Pancreas (tissue), 10 donors: ENCODE data around the gene ZNF586. TPM values are rescaled to one million over a fixed set of nuclear protein-coding genes. Genes with fewer than 3 reads are reported as not detected.
"Not testable (repeated sequence)": the region's sequence is repeated elsewhere in the genome, so short reads cannot be mapped to it uniquely, and the experiment has no call there.

Experiments used
- ATAC-seq, 4 donors: fragments of 200-7000 bp; cut with Tn5 transposase; one replicate each; pipeline versions ENCODE4 v1.8.0 to v1.9.1; 2020; ENCODE audit warnings: mild to moderate bottlenecking in 4 of 4, moderate library complexity in 4 of 4
- DNase-seq, 6 donors: peaks; one replicate each; pipeline ENCODE4 v3.0.0-alpha.2; 2020
- FAIRE-seq: peaks from 2 replicates; lab custom pipeline; 2012; peaks lifted over from hg19 to GRCh38; lab: Jason Lieb, UNC
- H3K27ac ChIP-seq, 4 donors: fragments of 200-600 bp; sonication (generic); 1 replicate in 3 of 4; 2 replicates in 1 of 4; pipeline versions ENCODE4 v1.5.0 to v1.8.0; 2020
- H3K27me3 ChIP-seq, 4 donors: fragments of 200-600 bp; one replicate each; pipeline ENCODE4 v1.8.0; 2021
- H3K36me3 ChIP-seq, 3 donors: fragments of 200-600 bp; sonication (generic) in 1 of 3; one replicate each; pipeline versions ENCODE4 v1.5.0 to v1.8.0; 2020 to 2021
- H3K4me1 ChIP-seq, 3 donors: fragments of 200-600 bp; one replicate each; pipeline ENCODE4 v1.8.0; 2021
- H3K4me3 ChIP-seq, 4 donors: fragments of 200-600 bp; sonication (generic) in 2 of 4; one replicate each; pipeline versions ENCODE4 v1.5.0 to v1.8.0; 2020 to 2021
- H3K9me3 ChIP-seq, 4 donors: fragments of 200-600 bp; one replicate each; pipeline ENCODE4 v1.8.0; 2021
- WGBS, 2 donors: extraction: QIAGEN DNeasy Blood & Tissue Kit; methylation state at CpG; one replicate each; pipeline ENCODE4 v1.1.7; 2013; 5-methylcytosine and 5-hydroxymethylcytosine counted together
- intact Hi-C, 3 donors: fragments of 100-400 bp; cut with DNase I; formaldehyde crosslinking; loops; one replicate each; pipeline versions ENCODE4 v1.11.1 to v1.14.2; 2022
- polyA plus RNA-seq, 2 donors: library from polyadenylated mRNA; stranded (reverse); fragments of 200-250 nt; gene quantifications; one replicate each; pipeline ENCODE4 v1.2.3, GENCODE V29; 2013
- total RNA-seq, 6 donors: library from RNA; stranded (reverse); fragmentation: NEBNext Ultra II Directional in 4 of 6; extraction: Animal tissue kit (Norgen Biotek cat#: 25700) in 4 of 6; gene quantifications; one replicate each; pipeline versions ENCODE4 v1.2.1 to v1.2.4, GENCODE V29; 2021 to 2023
- TF ChIP-seq, protein P1 (sequence below), 4 donors: fragments of 200-600 bp; sonication (generic) in 3 of 4; IDR thresholded peaks; one replicate each; pipeline versions ENCODE4 v1.5.0 to v1.8.0; 2021; ENCODE audit warnings: antibody characterized with exemption in 4 of 4
- donor health status: healthy with polysubstance abuse.
- donor health status: DM: no; HTN: no; CAD: no; lungs with moderate emphysema.
- donor health status: DM: no; HTN: no; CAD: no.
- donor health status: control.
- donor health status: control.
- donor health status: Bipolar disorder and iron deficiency.
- donor health status: DM: yes; HTN: yes; CAD: no.
- donor health status: DM: no; HTN: no; CAD: no.
- donor health status: DM: no; HTN: no; CAD: no.
- donor health status: DM: yes; HTN: yes; CAD: no.

The ZNF586 gene
- total RNA-seq = 10 to 100 TPM in 1 of 6 donors, 1 to 10 TPM in 5; 3.9 to 12.9 (median 5.3) TPM
- polyA plus RNA-seq = 1 to 10 TPM; 3.0 to 4.3 TPM

DNA sequence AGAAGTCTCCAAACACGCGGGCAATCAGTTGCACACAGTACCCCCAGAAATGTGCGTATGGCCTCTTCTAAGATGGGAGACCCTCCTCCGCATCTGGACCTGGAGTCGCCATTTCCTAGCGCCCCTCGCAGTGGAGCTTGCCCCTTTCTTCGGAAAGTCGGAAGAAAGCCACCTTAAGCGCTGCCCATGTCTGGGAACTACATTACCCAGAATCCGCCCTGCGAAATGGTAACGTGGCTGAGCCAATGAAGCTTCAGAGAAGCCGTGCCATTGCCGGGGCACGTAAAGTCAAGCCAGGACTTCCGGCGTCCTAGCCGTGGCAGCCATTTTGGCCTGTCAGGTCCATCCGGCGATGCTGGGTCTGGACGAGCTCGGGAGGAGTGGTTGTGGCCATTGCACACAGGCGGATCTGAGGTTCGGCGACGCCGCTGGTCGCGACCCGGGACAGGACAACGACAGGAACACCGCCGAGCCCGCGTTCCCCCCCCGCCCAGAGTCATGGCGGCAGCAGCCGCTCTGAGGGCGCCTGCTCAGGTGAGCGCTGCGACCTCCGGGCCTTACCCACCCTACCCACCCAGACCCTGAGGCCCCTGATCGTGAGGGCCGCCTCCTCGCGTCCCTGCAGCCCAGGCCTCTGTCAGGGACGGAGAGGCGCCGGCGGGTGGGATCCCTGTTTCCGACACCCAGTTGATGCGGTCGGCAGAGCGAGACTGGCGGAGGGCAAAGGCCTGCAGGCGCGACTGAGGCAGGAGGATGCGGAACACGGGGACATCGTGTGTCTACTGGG, at the start of gene ZNF586:
Gene ZNF586, plus strand, starts transcription at position 332 of the 787 bp plus-strand sequence. Its CDS starts 167 bp downstream, at position 499.
- Histone ChIP-seq H3K9me3 (no peaks in the 10 kb centered on the region), H3K27ac (peak within 1 kb of the TSS; percentile 42 to 67 (median 50)), H3K4me1 (peaks cover 0 to 7% (median 0%) of the 10 kb centered on the region in 3 donors), H3K4me3 (peak within 1 kb of the TSS; percentile 76 to 94 (median 84)), H3K27me3 (no peaks in the 10 kb centered on the region), H3K36me3 (no peaks in the 10 kb centered on the region)
- DNase-seq (peak; percentile 83 to 95 (median 88)), FAIRE-seq (no peak), ATAC-seq (peak; percentile 99 to 100 (median 100))
- WGBS, 2 donors = 3 to 4% methylated on average over 55 to 61 of the region's 61 CpGs
- TF ChIP-seq, protein P1, sequence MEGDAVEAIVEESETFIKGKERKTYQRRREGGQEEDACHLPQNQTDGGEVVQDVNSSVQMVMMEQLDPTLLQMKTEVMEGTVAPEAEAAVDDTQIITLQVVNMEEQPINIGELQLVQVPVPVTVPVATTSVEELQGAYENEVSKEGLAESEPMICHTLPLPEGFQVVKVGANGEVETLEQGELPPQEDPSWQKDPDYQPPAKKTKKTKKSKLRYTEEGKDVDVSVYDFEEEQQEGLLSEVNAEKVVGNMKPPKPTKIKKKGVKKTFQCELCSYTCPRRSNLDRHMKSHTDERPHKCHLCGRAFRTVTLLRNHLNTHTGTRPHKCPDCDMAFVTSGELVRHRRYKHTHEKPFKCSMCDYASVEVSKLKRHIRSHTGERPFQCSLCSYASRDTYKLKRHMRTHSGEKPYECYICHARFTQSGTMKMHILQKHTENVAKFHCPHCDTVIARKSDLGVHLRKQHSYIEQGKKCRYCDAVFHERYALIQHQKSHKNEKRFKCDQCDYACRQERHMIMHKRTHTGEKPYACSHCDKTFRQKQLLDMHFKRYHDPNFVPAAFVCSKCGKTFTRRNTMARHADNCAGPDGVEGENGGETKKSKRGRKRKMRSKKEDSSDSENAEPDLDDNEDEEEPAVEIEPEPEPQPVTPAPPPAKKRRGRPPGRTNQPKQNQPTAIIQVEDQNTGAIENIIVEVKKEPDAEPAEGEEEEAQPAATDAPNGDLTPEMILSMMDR (IDR thresholded peaks at IDR 0.05) = no peak
- intact Hi-C loops = no loop called here

DNA sequence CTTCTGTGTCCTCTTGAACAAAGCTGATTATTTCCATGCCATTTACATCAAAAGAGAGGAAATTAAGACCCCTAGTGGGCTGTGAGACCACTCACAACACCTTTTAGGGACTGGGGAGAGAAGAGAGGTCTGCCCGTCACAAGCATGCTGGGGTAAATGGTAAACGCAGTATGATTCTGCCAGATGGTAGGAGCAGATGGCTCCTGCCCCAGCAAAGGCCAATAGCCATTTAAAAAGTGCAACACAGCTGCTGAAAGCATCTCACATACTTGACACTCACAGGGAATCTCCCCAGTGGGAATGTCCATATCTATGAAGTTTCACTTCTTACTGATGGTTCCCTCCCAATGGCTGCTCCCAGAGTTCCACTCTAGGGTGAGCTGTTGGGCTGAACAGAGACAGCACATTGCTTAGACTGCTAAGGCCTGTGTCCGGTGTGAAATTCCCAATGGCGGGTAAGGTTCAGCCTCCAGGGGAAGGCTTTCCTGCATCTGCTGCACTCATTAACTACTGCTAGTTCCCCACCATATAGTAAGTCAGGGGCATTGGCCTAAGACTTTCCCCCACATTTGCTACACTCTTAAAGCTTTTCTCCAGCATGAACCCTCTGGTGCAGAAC, 49.5 kb upstream of the ZNF586 start:
- ATAC-seq (no peak), DNase-seq (no peak), FAIRE-seq (no peak)
- Histone ChIP-seq H3K36me3 (peaks cover 0 to 24% (median 9%) of the 10 kb centered on the region in 3 donors), H3K27me3 (no peaks in the 10 kb centered on the region), H3K4me1 (no peaks in the 10 kb centered on the region), H3K9me3 (no peaks in the 10 kb centered on the region), H3K27ac (no peak overlapping the region), H3K4me3 (no peak overlapping the region)
- TF ChIP-seq, protein P1 (IDR thresholded peaks at IDR 0.05) = no peak
- intact Hi-C loops = no loop called here
- 81 to 89% methylated on average over 4 of the region's 4 CpGs for WGBS, 2 donors

DNA sequence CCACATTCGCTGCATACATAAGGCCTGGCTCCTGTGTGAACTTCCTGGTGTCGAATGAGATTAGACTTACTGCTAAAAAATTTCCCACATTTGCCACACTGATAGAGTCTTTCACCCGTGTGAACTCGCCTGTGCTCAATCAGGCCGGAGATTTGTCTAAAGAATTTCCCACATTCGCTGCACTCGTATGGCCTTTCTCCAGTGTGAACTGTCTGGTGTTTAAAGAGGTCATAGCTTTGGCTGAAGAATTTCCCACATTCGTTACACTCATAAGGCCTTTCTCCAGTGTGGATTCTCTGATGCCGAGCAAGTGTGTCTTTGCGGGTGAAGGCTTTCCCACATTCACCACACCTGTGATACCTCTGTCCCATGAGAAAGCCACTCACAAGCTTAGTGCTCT, 48.6 kb upstream of the ZNF586 start:
- WGBS, 2 donors = 95 to 99% methylated on average over 10 of the region's 10 CpGs
- ATAC-seq (no peak), DNase-seq (no peak), FAIRE-seq (no peak)
- intact Hi-C loops = no loop called here
- Histone ChIP-seq H3K27me3 (no peaks in the 10 kb centered on the region), H3K4me3 (no peak overlapping the region), H3K4me1 (no peaks in the 10 kb centered on the region), H3K36me3 (peaks cover 0 to 24% (median 9%) of the 10 kb centered on the region in 3 donors), H3K27ac (no peak overlapping the region), H3K9me3 (no peaks in the 10 kb centered on the region)
- TF ChIP-seq, protein P1 (IDR thresholded peaks at IDR 0.05) = no peak

DNA sequence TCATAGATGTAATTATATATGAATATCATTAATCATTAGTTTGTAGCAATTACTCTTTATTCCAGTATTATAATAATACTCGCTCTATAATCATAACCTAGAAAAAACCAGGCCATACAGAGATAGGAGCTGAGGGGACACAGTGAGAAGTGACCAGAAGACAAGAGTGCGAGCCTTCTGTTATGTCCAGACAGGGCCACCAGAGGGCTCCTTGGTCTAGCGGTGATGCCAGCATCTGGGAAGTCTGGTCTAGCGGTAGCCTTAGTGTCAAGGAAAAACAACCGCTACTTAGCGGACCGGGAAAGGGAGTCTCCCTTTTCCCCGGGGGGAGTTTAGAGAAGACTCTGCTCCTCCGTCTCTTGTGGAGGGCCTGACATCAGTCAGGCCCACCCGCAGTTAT, 31.2 kb upstream of the ZNF586 start:
- H3K27me3 ChIP-seq, H3K9me3 ChIP-seq, H3K36me3 ChIP-seq, H3K4me3 ChIP-seq, FAIRE-seq, intact Hi-C loops, H3K4me1 ChIP-seq, H3K27ac ChIP-seq: not testable (repeated sequence)
- ATAC-seq = peak; percentile 58 to 86 (median 58)
- WGBS, 2 donors = 3 to 6% methylated on average over 10 of the region's 10 CpGs
- TF ChIP-seq, protein P1 (IDR thresholded peaks at IDR 0.05) = peak; percentile 20 to 49 (median 35)
- peak in 3 of 6 donors; percentile 28 to 48 (median 33) for DNase-seq

DNA sequence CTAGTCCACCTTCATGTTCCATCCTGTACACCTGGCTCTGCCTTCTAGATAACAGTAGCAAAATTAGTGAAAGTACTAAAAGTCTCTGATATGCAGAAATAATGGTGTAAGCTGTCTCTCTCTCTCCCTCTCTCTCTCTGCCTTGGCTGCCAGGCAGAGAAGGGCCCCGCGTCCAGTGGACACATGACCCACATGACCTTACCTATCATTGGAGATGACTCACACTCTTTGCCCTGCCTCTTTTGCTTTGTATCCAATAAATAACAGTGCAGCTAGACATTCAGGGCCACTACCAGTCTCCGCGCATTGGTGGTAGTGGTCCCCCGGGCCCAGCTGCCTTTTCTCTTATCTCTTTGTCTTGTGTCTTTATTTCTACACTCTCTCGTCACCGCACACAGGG, 30.7 kb upstream of the ZNF586 start:
- H3K4me1 ChIP-seq, ATAC-seq, DNase-seq, H3K27ac ChIP-seq, intact Hi-C loops, H3K27me3 ChIP-seq, H3K4me3 ChIP-seq, H3K9me3 ChIP-seq, FAIRE-seq, H3K36me3 ChIP-seq: not testable (repeated sequence)
- WGBS, 2 donors = 87 to 89% methylated on average over 7 of the region's 7 CpGs
